HG03342 (cell line): ENCODE measurements around the gene ASXL2.
"Not testable (repeated sequence)": the region's sequence is repeated elsewhere in the genome, so short reads cannot be mapped to it uniquely, and the experiment has no call there.

Experiments used
- ATAC-seq: cut with Tn5 transposase; IDR thresholded peaks from one replicate; pipeline ENCODE4 v1.9.1; 2021; ENCODE audit warnings: mild to moderate bottlenecking, moderate library complexity; ENCODE audit not compliant: unreplicated experiment

Gene ASXL2

GRCh38 chr2:25894135-25894830, 16.0 kb upstream of the ASXL2 start:
- ATAC-seq = no peak

- ATAC-seq = no peak
Observed at GRCh38 chr2:25891672-25892071, 13.4 kb upstream of the ASXL2 start.

GRCh38 chr2:25887624-25888242, 9.4 kb upstream of the ASXL2 start:
- ATAC-seq = no peak

- no peak for ATAC-seq
Observed at GRCh38 chr2:25885933-25886332, 7.6 kb upstream of the ASXL2 start.

- no peak for ATAC-seq
Observed at GRCh38 chr2:25881764-25882163, 3.5 kb upstream of the ASXL2 start.

- ATAC-seq = no peak
Observed at GRCh38 chr2:25879133-25879730, 945 bp upstream of the ASXL2 start.

GRCh38 chr2:25877431-25878360, 591 bp downstream of the ASXL2 start:
- peak; percentile 47 for ATAC-seq

GRCh38 chr2:25872134-25872533, 6.2 kb downstream of the ASXL2 start:
- ATAC-seq = no peak

- no peak for ATAC-seq
Observed at GRCh38 chr2:25867396-25868003, 10.8 kb downstream of the ASXL2 start.

- ATAC-seq = no peak
Observed at GRCh38 chr2:25856377-25856776, 21.9 kb downstream of the ASXL2 start.

GRCh38 chr2:25855065-25855464, 23.2 kb downstream of the ASXL2 start:
- no peak for ATAC-seq

GRCh38 chr2:25854613-25855012, 23.7 kb downstream of the ASXL2 start:
- no peak for ATAC-seq

GRCh38 chr2:25853038-25853638, 25.1 kb downstream of the ASXL2 start:
- ATAC-seq = no peak

GRCh38 chr2:25851740-25852503, 26.4 kb downstream of the ASXL2 start:
- peak; percentile 90 for ATAC-seq

GRCh38 chr2:25850400-25850799, 27.9 kb downstream of the ASXL2 start:
- not testable (repeated sequence) for ATAC-seq

GRCh38 chr2:25849350-25849749, 28.9 kb downstream of the ASXL2 start:
- ATAC-seq = not testable (repeated sequence)

GRCh38 chr2:25845843-25846505, 32.3 kb downstream of the ASXL2 start:
- ATAC-seq = no peak

GRCh38 chr2:25844089-25844488, 34.2 kb downstream of the ASXL2 start:
- ATAC-seq = no peak

GRCh38 chr2:25842155-25842554, 36.1 kb downstream of the ASXL2 start:
- ATAC-seq = no peak
